Mesodermal cell (in vitro differentiated cells): ENCODE measurements around the gene ZSWIM8.

Experiments used
- H3K27ac ChIP-seq: 2 replicates; pipeline ENCODE4 v1.7.0; 2013; ENCODE audit warnings: mild to moderate bottlenecking, low read depth, low read length, moderate library complexity; ENCODE audit not compliant: severe bottlenecking
- H3K36me3 ChIP-seq: 2 replicates; pipeline ENCODE4 v1.7.1; 2013; ENCODE audit warnings: mild to moderate bottlenecking, low read length, moderate library complexity; ENCODE audit not compliant: control insufficient read depth, insufficient read depth
- H3K4me1 ChIP-seq: one replicate; pipeline ENCODE4 v1.7.1; 2013; ENCODE audit warnings: mild to moderate bottlenecking, low read length; ENCODE audit not compliant: insufficient read depth, control insufficient read depth, poor library complexity, severe bottlenecking
- H3K4me3 ChIP-seq: 2 replicates; pipeline ENCODE4 v1.7.0; 2013; ENCODE audit warnings: low read length, control low read depth, mild to moderate bottlenecking; ENCODE audit not compliant: insufficient read depth, poor library complexity, severe bottlenecking; ENCODE audit errors: extremely low read depth
- H3K9me3 ChIP-seq: 2 replicates; pipeline ENCODE4 v1.7.1; 2013; ENCODE audit warnings: mild to moderate bottlenecking, low read length, moderate library complexity; ENCODE audit not compliant: control insufficient read depth
- WGBS, 2 experiments: methylation state at CpG; one replicate each; pipeline ENCODE4 v1.1.5; 2013; ENCODE audit warnings: missing lambda C conversion rate in 2 of 2; ENCODE audit not compliant: insufficient coverage in 2 of 2; 5-methylcytosine and 5-hydroxymethylcytosine counted together

The ZSWIM8 gene

DNA sequence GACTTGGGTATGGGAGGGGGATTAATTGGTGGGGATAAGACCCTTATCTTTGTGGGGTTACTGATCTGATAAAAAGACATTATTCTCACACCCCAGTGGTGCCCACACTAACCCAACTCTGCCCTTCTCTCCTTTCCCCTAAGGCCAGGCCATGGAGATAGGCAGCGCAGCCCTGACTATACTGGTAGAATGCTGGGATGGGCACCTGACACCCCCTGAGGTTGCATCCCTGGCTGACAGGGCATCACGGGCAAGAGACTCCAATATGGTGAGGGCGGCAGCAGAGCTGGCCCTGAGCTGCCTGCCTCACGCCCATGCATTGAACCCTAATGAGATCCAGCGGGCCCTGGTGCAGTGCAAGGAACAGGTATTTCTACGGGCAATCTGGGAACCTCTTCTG is 12.7 kb downstream of the ZSWIM8 start:
- 94 to 95% methylated on average over 6 of the region's 6 CpGs for WGBS, 2 experiments
- Histone ChIP-seq H3K9me3 (no peaks in the 10 kb centered on the region), H3K4me1 (no peaks in the 10 kb centered on the region), H3K27ac (no peak overlapping the region), H3K36me3 (peaks cover 95% of the 10 kb centered on the region), H3K4me3 (no peak overlapping the region)

GRCh38 chr10:73798927-73799560 is 13.6 kb downstream of the ZSWIM8 start:
- no peaks in the 10 kb centered on the region for H3K9me3 ChIP-seq
- no peak overlapping the region for H3K4me3 ChIP-seq
- 92 to 96% methylated on average over 7 to 8 of the region's 10 CpGs for WGBS, 2 experiments
- no peak overlapping the region for H3K27ac ChIP-seq
- no peaks in the 10 kb centered on the region for H3K4me1 ChIP-seq
- H3K36me3 ChIP-seq: peaks cover 90% of the 10 kb centered on the region

- H3K4me3 ChIP-seq: no peak overlapping the region
- 93 to 100% methylated on average over 6 to 8 of the region's 9 CpGs for WGBS, 2 experiments
- no peaks in the 10 kb centered on the region for H3K9me3 ChIP-seq
- H3K36me3 ChIP-seq: peaks cover 88% of the 10 kb centered on the region
- no peaks in the 10 kb centered on the region for H3K4me1 ChIP-seq
- no peak overlapping the region for H3K27ac ChIP-seq
Measured at GRCh38 chr10:73799899-73800559, 14.6 kb downstream of the ZSWIM8 start.

DNA sequence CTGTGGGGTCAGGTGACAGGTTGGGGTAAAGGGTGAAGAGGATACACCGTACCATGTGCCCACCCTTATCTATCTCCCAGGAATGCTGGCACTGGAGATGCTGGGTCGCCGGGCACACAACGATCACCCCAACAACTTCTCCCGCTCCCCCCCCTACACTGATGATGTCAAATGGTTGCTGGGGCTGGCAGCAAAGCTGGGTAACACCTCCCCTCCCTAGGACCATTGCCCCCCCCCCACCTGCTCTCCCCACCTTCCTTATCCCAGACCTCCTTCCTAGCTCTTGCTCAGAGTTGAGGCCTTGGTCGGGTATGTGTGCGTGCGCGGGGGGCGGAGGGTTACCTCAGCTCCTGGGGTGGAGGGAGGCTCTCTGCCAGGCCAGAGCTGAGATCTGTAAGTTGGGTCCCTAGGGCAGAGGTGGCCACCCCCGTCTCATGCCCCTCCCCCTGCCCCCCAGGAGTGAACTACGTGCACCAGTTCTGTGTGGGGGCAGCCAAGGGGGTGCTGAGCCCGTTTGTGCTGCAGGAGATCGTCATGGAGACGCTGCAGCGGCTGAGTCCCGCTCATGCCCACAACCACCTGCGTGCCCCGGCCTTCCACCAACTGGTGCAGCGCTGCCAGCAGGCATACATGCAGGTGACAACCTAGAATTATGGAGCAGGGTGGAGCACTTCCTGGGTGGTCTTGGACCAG is 15.3 kb downstream of the ZSWIM8 start:
- 91 to 96% methylated on average over 13 to 15 of the region's 20 CpGs for WGBS, 2 experiments
- Histone ChIP-seq H3K4me1 (no peaks in the 10 kb centered on the region), H3K4me3 (no peak overlapping the region), H3K9me3 (no peaks in the 10 kb centered on the region), H3K36me3 (peaks cover 86% of the 10 kb centered on the region), H3K27ac (no peak overlapping the region)

GRCh38 chr10:73801253-73801590 is 15.8 kb downstream of the ZSWIM8 start:
- Histone ChIP-seq H3K4me1 (no peaks in the 10 kb centered on the region), H3K27ac (no peak overlapping the region), H3K36me3 (peaks cover 86% of the 10 kb centered on the region), H3K4me3 (no peak overlapping the region), H3K9me3 (no peaks in the 10 kb centered on the region)
- 93 to 96% methylated on average over 13 of the region's 13 CpGs for WGBS, 2 experiments

DNA sequence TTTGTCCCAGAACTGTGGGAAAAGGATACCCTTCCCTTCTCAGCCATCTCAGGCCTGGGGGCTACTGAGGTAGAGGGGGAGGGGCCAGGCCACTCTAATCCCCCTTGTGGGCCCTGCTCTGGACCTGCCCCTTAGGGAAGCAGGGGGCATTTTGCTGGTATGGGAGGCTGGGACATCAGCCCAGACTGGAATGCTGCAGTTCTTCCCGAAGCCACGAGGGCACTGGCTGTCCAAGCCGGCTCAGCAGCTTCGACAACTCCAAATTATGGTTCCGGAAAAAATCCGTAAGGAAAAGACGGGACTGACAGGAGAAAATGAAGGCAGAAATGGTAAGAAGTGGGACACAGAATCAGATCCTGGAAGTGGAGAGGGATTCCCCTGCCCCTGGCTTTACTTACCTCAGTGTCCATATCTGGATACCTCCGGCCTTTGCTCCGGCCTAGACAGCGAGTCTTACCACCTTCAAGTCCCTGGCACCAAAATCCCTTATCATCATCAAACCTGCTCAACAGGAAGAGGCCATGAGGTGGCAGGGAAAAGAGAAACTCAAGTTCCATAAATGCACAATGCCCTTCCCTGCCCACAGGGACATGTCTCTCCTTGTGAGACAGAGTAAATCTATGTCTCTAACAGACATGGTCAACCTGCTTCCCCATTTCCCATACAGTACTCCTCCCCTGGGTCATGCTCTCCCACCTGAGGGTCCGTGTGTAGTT is 17.0 kb downstream of the ZSWIM8 start:
- no peak overlapping the region for H3K27ac ChIP-seq
- H3K36me3 ChIP-seq: peaks cover 84% of the 10 kb centered on the region
- H3K9me3 ChIP-seq: no peaks in the 10 kb centered on the region
- WGBS, 2 experiments: 94 to 98% methylated on average over 7 to 10 of the region's 11 CpGs
- no peak overlapping the region for H3K4me3 ChIP-seq
- no peaks in the 10 kb centered on the region for H3K4me1 ChIP-seq

- Histone ChIP-seq H3K27ac (no peak overlapping the region), H3K9me3 (no peaks in the 10 kb centered on the region), H3K4me1 (no peaks in the 10 kb centered on the region), H3K4me3 (no peak overlapping the region), H3K36me3 (peaks cover 84% of the 10 kb centered on the region)
Measured at GRCh38 chr10:73803680-73804286, 18.4 kb downstream of the ZSWIM8 start.

- Histone ChIP-seq H3K4me3 (no peak overlapping the region), H3K9me3 (no peaks in the 10 kb centered on the region), H3K36me3 (peaks cover 69% of the 10 kb centered on the region), H3K27ac (no peak overlapping the region), H3K4me1 (no peaks in the 10 kb centered on the region)
- 92 to 93% methylated on average over 14 of the region's 14 CpGs for WGBS, 2 experiments
Measured at GRCh38 chr10:73806176-73806950, 21.0 kb downstream of the ZSWIM8 start.

DNA sequence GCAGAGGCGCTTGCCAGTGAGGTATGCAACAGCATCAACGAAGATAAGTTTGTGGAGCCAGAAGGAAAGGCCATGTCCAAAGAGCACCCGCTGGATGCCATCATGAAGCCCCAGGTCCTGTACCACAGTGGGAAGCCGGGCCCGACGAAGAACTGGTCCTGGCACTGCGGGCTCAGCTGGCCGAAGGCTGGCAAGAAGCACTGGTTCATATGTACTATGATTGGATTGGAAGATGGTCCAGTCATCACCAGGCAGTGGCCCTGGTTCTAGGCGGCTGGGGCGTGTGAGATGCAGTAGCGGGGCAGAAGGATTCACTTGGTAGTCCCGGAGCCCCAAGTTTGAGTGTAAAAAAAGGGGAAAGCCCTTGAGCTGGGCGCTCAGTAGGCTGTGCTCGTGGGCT is 22.1 kb downstream of the ZSWIM8 start:
- peaks cover 58% of the 10 kb centered on the region for H3K36me3 ChIP-seq
- no peak overlapping the region for H3K27ac ChIP-seq
- no peak overlapping the region for H3K4me3 ChIP-seq
- H3K9me3 ChIP-seq: no peaks in the 10 kb centered on the region
- WGBS, 2 experiments: 92 to 97% methylated on average over 7 to 14 of the region's 14 CpGs
- H3K4me1 ChIP-seq: no peaks in the 10 kb centered on the region
